GM10847 (cell line): Measurements from ENCODE around the gene SLC66A3.

Source experiments
- POLR2A ChIP-seq: IDR thresholded peaks from 2 replicates; pipeline ENCODE4 v1.6.1; 2011; ENCODE audit not compliant: insufficient read length; ENCODE audit errors: extremely low read depth

Gene SLC66A3

GRCh38 chr2:11155381-11156035, at the start of gene SLC66A3:
Gene SLC66A3 (plus strand): TSS chr2:11155467. CDS start chr2:11155547, 80 bp downstream.
- TF ChIP-seq POLR2A, result peak; percentile 68

- no peak for TF ChIP-seq POLR2A
Measured at GRCh38 chr2:11109002-11109401, 46.3 kb upstream of the SLC66A3 start.

DNA sequence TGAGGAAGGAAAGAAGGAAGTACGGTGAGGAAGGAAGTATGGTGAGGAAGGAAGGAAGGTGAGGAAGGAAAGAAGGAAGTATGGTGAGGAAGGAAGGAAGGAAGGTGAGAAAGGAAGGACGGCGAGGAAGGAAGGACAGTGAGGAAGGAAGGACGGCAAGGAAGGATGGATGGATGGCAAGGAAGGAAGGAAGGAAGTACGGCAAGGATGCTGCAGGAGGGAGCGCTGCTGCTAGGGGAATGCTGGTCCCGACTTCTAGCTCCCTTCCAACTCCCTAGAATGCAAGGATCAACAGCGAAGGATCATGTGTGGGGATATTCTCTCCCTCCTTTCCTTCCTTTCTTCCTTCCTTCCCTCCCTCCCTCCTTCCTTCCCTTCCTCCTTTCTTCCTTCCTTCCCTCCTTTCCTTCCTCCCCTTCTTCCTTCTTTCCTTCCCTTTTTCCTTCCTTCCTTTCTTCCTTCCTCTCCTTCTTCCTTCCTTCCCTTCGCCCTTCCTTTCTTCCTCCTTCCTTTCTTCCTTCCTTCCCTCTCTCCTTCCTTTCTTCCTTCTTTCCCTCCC, 42.3 kb upstream of the SLC66A3 start:
- no peak for TF ChIP-seq POLR2A

- TF ChIP-seq POLR2A, result no peak
Measured at GRCh38 chr2:11117776-11118175, 37.5 kb upstream of the SLC66A3 start.

DNA sequence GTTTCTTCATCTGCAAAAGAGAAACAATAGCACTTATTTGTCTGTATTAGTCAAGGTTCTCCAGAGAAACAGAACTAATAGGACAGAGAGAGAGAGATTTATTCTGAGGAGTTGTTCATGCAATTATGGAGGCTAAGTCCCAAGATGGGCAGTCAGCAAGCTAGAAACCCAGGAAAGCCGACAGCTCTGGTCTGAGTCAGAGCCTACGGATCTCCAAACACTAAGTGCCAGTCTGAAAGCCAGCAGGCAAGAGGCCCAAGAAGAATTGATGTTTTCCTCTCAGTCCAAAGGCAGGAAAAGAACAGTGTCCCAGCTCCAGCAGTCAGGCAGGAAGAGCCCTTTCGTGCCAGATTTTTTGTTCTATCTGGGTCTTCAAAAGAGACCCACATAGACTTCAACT, 36.5 kb upstream of the SLC66A3 start:
- no peak for TF ChIP-seq POLR2A

DNA sequence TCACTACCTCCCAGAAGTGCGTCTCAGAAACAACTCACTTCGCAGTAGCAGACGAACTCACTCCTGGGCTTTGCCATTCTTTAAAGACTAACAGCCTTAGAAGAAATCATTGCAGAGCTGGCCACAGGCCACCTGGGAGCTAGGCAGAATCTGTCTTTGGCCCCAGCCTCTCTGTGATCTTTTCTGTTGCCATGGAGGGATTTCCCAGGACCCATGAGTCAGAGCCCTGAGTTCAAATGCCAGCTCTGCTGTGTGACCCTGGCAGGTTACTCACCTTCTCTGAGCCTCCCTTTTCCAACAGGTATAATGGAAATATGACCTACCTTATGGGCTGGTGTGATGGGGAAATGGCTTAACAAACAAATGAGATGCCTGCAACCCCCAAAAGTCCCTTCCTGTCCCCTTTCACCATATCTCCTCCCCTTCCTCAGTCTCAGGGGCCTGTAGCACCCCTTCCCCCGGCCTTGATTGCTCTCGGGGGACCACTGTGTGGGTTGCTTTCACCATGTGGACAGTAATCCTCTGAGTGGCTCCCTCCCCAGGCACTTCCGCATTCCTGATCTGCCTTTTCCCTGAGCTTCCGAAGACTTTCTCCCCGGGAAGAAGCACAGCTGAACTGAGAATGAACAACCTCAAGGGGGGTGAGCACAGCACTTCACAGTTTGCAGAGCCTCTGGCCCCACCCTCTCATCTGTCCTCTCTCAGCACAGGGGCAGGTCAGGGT, 34.0 kb upstream of the SLC66A3 start:
- TF ChIP-seq POLR2A, result no peak

GRCh38 chr2:11121823-11122155, 33.5 kb upstream of the SLC66A3 start:
- TF ChIP-seq POLR2A, result no peak

DNA sequence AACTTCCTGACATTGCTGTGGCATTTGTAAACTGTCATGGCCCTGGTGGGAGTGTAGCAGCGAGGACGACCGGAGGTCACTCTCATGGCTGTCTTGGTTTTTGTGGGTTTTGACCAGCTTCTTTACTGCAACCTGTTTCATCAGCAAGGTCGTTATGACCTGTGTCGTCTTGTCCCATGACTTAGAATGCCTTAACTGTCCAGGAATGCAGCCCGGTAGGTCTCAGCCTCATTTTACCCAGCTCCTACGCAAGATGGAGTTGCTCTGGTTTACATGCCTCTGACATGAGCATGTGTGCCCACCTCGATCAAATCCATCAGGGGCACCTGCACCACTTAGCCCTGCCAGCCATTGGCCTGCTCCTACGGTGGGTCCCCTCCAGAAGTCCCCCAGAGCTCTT, 32.9 kb upstream of the SLC66A3 start:
- no peak for TF ChIP-seq POLR2A

GRCh38 chr2:11123001-11123809, 32.1 kb upstream of the SLC66A3 start:
- TF ChIP-seq POLR2A, result no peak

- TF ChIP-seq POLR2A, result no peak
Measured at GRCh38 chr2:11123856-11124759, 31.2 kb upstream of the SLC66A3 start.

GRCh38 chr2:11124760-11125068, 30.6 kb upstream of the SLC66A3 start:
- no peak for TF ChIP-seq POLR2A

DNA sequence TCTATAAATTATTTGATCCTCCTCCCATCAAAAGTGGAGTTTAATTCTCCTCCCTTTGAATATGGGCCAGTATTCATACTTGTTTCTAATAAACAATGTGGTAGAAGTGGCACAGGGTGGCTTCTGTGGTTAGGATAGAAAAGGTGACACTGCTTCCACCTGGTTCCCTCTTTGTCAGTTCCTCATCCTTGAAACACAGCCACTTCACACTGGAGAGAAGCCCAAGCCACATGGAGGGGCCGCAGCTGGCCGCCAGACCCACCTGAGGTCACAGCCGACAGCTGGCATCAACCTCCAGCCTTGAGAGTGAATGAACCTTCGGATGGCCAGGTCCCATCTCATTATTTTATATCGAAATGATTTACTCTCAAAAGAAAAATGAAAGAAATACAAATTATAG, 27.5 kb upstream of the SLC66A3 start:
- no peak for TF ChIP-seq POLR2A

DNA sequence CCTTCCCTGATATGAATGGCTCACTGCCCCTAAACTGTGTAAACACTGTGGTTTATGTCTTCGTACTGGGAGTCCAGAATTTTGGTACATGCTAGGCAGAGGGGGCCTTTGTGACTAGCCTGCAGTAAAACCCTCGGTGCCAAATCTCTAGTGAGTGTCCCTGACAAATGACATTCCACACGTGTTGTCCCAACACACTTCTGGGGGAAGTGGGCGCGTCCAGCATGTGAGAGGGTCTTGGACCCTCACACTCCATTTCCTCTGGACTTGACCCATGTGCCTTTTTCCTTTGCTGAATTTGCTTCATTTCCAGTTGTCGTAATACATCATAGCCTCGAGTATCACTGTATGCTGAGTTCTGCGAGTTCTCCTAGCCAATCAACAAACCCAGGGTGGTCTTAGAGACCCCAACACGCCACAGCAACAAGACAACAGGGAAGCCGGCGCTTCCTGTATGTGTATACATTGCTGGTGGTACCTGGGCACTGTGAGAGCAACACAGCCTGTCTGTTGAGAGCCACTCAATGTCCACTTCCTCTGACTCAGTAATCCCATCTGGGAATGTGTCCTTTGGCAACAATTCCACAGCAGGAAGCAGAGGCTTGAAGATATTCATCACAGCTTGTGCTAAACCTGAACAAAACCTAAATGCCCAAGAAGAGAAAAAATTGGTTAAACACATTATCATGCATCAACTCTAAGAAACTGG, 26.9 kb upstream of the SLC66A3 start:
- TF ChIP-seq POLR2A, result no peak
